Stimulated activated CD4-positive, alpha-beta T cell treated with anti-CD3 and anti-CD28 coated beads, Interleukin-4, amount 100 ng/mL, for 24 hours (primary cell): ENCODE measurements around the gene NBEAL2.

Experiments used
- DNase-seq: peaks from one replicate; pipeline ENCODE4 v3.0.0-alpha.2; 2020

Gene NBEAL2

DNA sequence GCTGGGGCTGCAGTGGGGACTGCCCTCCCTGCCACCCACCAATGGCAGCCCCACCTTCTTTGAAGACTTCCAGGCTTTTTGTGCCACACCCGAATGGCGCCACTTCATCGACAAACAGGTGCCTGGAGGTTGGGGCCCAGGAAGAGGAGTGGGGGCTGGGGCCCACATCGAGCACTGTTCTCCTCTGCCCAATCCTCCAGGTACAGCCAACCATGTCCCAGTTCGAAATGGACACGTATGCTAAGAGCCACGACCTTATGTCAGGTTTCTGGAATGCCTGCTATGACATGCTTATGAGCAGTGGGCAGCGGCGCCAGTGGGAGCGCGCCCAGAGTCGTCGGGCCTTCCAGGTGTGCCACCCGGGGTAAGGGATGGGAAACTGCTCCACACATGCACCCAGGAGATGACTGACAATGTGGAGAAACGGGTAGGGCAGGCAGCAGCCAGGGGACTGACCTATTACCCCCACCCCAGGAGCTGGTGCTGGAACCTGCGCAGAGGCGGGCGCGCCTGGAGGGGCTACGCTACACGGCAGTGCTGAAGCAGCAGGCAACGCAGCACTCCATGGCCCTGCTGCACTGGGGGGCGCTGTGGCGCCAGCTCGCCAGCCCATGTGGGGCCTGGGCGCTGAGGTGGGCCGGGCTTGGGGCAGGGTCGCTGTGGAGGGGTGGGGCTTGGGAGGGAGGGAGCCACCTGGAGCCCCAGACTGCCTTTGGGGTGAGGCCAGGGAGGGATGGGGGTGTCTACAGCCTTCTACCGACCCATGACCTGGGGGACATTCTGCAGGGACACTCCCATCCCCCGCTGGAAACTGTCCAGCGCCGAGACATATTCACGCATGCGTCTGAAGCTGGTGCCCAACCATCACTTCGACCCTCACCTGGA, 22.9 kb downstream of the NBEAL2 start:
- no peak for DNase-seq

DNA sequence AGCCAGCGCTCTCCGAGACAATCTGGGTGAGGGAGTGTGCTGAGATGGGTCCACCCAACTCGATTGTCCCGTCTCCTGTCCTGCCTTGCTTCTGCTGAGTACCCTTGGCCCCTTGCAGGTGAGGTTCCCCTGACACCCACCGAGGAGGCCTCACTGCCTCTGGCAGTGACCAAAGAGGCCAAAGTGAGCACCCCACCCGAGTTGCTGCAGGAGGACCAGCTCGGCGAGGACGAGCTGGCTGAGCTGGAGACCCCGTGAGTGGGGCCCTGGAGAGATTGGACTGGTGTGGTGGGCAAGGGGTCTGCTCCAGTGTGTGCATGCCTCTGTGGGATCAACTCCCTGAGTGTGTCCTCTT, 23.6 kb downstream of the NBEAL2 start:
- DNase-seq, result no peak

- DNase-seq, result no peak
Measured at GRCh38 chr3:47003461-47004368, 24.2 kb downstream of the NBEAL2 start.

DNA sequence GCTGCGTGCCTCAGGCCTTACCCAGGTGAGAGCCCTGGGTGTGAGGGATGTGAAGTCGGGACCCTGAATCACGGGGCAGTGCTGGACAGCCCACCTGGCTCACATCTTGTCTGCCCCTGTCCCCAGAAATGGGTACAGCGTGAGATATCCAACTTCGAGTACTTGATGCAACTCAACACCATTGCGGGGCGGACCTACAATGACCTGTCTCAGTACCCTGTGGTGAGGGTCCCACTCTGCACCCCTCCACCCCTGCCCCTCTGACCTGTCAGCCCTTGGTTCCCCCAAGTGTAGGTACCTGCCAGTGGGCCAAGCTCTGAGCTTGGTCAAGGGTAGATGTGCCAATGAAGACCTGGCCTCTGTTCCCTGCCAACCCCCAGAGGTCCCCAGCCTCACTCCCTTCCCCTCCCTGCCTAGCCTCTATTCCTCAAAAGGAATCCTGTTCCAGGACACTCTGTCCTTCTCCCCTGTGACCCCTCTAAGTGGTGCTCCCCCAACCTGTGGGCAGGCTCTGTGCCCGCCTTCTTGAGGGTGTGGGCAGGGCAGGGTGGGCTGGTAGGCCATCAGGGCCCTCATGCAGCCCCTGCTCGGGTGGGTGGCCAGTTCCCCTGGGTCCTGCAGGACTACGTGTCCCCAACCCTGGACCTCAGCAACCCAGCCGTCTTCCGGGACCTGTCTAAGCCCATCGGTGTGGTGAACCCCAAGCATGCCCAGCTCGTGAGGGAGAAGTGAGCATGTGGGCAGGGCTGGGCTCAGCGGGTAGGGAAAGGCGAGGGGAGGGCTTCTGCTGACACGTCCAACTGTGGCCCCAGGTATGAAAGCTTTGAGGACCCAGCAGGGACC, 25.1 kb downstream of the NBEAL2 start:
- no peak for DNase-seq

- no peak for DNase-seq
Measured at GRCh38 chr3:47005212-47006144, 26.0 kb downstream of the NBEAL2 start.

DNA sequence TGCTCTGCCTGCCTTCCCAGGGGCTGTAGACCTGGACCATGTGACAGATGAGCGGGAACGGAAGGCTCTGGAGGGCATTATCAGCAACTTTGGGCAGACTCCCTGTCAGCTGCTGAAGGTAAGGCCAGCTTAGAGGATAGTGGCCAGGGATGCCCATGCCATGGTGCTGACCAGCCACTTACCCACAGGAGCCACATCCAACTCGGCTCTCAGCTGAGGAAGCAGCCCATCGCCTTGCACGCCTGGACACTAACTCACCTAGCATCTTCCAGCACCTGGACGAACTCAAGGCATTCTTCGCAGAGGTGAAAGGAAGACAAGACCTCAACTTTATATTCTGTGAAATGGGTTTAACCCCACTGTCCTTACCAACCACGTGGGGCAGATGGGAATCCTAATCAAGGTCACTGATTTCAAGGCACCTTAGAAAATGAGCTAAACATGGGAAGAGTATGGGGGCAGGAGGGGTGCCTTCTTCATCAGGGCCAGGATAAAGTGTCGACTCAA, 26.7 kb downstream of the NBEAL2 start:
- no peak for DNase-seq

GRCh38 chr3:47007001-47007400, 27.5 kb downstream of the NBEAL2 start:
- DNase-seq, result no peak

DNA sequence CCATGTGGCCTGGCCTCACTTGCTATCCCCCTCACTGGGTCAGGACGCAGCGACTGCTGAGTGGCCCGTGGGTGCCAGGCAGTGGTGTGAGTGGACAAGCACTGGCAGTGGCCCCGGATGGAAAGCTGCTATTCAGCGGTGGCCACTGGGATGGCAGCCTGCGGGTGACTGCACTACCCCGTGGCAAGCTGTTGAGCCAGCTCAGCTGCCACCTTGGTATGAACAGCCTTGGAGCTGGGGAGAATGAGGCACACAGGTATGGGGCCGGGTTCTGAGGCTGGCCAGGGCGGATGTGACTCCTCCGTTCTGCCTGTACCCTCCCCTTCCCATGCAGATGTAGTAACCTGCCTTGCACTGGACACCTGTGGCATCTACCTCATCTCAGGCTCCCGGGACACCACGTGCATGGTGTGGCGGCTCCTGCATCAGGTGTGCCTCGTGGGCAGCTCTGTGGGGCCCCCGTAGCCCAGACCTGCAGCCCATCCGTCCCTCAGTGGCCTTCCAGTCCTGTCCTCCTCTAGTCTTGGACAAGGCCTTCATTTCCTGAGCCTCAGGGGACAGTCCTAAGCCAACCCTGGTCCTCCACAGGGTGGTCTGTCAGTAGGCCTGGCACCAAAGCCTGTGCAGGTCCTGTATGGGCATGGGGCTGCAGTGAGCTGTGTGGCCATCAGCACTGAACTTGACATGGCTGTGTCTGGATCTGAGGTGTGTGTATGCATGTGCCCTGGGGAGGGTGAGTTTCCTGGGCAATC, 28.2 kb downstream of the NBEAL2 start:
- no peak for DNase-seq

- DNase-seq, result no peak
Measured at GRCh38 chr3:47008234-47008796, 28.8 kb downstream of the NBEAL2 start.

GRCh38 chr3:47008851-47009224, 29.4 kb downstream of the NBEAL2 start:
- DNase-seq, result no peak

DNA sequence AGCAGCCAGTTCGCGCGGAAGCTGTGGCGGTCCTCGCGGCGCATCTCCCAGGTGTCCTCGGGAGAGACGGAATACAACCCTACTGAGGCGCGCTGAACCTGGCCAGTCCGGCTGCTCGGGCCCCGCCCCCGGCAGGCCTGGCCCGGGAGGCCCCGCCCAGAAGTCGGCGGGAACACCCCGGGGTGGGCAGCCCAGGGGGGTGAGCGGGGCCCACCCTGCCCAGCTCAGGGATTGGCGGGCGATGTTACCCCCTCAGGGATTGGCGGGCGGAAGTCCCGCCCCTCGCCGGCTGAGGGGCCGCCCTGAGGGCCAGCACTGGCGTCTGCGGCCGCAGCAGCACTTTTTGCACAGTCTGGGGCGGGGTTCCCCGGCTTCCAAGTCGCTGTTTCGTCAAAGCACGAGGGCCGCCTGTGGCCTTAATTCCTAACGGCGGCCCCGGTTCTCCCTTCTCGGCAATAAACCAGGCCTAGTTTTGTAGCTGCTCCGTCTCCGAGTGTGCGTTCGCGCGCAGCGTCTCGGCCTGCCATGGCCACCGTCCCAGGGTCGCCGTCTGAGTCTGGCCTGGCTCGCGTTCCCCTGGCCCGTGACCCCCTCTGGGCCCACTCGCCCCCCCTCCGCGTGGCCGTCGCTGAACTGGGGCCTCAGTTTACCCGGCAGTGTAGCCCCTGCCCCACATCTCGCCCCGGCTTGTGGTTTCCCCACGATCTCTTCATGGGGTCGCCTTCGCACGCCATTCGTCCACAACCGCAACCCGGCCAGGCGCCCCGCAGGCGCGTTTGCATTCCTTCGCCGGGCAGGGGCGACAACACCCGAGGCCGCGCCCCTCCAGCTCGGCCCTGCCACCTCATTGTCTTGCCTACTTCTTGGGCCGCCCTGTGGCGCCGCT, 30.0 kb downstream of the NBEAL2 start:
- peak; percentile 57 for DNase-seq

- no peak for DNase-seq
Measured at GRCh38 chr3:47010111-47010712, 30.7 kb downstream of the NBEAL2 start.

- DNase-seq, result no peak
Measured at GRCh38 chr3:47010910-47011309, 31.4 kb downstream of the NBEAL2 start.

DNA sequence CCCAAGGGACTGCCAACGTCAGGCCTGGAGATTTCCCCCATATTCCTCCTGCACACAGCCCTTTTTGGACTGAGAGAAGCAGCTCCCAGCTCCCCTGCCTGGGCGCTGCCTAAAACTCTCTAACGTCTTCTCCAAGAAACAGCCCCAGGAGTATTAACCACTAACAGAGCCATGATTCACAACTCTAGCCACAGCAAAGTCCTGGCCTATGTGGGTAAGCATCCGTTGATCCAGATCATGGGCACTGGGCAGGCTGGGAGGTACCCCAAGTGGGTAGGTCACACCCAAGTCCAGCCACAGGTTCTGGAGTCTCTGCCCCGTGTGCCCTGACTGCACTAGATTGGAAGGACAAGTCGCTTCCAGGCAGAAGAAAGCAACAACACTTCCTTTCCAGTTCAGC, 31.9 kb downstream of the NBEAL2 start:
- no peak for DNase-seq

GRCh38 chr3:47012342-47013230, 33.1 kb downstream of the NBEAL2 start:
- no peak for DNase-seq

DNA sequence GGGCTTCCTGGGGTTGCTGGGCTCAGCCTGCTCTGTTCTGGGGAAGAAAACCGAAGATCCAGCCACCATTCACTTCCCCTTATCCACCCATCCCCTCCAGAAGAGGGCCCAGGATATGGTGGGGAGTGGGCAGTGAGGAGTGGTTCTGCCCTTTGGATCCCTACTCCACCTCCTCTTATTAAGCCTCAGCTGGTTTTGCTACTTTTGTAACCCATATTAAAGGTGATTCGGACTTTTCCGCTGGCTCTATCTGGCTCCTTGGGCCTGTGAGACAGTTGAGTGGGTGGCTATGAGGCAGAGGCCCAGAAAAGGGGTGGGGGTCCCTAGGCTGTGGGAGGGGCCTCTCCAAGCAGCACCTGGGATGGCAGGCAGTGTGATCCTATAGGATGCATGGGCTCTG, 33.8 kb downstream of the NBEAL2 start:
- no peak for DNase-seq

DNA sequence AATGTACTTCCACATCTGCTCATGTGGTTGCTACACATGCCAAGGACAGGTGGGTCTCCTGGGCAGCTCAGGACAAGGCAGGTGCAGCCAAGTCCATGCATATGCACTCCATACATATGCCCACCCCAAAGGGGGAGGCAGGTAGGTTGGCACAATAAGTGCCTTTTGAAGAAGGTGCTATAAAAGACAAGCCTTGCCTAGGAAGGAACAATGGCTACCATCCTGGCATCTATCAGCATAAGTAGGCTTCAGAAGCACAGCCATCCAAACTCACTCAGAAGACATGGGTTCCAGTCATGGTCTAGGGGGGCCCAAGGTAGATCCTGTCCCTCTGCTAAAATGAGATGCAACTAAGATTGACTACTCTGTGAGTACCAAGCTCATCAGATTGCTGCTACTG, 34.6 kb downstream of the NBEAL2 start:
- DNase-seq, result no peak

DNA sequence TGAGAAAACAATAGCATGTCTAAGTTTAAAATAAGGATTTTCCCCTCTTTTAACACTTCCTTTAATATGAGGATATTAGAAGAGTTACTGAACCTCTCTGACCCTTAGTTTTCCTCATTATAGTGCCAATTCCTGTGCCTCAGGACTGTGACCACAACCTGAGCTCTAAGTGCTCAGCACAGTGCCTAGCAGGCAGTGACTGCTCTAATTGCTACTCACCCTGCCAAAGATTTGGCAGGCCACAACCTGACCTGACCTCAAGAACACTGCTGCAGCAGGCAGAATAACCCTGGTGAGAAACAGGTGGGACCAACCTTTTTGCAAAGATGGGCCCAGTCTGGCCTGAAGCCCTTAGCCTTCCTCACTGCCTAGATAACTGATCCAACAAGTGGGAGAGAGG, 35.7 kb downstream of the NBEAL2 start:
- no peak for DNase-seq
